T-helper 2 cell (primary cell): ENCODE data around the gene NUPR2.
"Not testable (repeated sequence)": the region's sequence is repeated elsewhere in the genome, so short reads cannot be mapped to it uniquely, and the experiment has no call there.

Source experiments
- DNase-seq, 5 experiments: peaks; one replicate each; pipeline versions ENCODE4 v3.0.0 to v3.0.0-alpha.2; 2012 to 2022
- total RNA-seq, 2 donors: gene quantifications; one replicate each; lab custom pipeline; 2026; lab: John Stamatoyannopoulos, UW

The NUPR2 gene, protein sequence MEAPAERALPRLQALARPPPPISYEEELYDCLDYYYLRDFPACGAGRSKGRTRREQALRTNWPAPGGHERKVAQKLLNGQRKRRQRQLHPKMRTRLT
- total RNA-seq, result 0 reads per million in 2 donors

DNA sequence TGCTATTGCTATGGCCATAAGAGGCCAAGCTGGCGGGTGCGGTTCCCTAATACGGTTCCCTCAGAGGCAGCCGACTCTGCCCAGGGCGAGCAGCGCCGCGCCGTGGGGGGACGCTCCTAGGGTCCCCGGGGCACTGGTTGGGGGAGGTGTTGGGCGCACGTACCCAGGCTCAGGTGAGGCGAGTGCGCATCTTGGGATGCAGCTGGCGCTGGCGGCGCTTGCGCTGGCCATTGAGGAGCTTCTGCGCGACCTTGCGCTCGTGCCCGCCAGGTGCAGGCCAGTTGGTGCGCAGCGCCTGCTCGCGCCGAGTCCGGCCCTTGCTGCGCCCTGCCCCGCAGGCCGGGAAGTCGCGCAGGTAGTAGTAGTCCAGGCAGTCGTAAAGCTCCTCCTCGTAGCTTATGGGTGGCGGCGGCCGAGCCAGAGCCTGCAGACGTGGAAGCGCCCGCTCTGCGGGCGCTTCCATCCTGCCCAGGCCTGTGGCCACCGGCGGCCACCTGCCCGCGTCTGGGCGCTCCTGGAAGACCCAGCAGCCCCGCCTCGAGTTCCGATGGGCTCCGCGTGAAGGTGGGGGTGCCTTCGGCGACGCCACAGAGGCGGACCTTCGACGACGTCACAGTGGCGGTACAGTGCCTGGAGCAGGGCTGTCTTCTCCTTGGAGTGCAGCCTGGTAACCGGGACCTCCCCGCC is at the start of gene NUPR2:
TSS of gene NUPR2 (minus strand) at position 566 of the 687 bp plus-strand sequence. CDS start at position 463, 103 bp downstream.
- DNase-seq, result no peak

DNA sequence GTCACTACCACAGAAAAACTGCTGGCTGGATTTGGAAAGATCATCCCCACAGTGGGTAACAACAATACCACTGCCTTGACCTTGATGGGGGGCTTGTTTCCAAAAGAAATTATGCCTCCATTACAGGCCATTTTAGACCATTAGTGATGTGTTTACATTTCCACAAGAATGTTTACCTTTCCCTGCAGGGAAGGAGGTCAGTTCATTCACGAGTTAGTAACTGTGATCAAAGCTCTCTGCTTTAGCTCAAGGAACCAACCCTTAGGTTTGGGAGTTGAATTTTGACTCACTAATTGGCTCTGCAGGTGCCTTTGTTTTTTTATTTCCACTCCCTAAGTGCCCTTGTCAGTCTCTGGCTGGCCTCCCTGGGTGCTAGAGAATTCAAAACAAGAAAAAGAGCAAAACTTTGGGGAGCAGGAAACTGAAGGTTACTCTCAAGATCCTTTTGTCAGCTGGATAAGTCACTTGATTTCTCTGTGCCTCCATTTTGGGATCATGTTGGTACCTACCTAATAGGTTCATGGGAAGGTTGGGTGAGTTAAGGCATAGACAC is 41.1 kb upstream of the NUPR2 start:
- DNase-seq, result no peak

DNA sequence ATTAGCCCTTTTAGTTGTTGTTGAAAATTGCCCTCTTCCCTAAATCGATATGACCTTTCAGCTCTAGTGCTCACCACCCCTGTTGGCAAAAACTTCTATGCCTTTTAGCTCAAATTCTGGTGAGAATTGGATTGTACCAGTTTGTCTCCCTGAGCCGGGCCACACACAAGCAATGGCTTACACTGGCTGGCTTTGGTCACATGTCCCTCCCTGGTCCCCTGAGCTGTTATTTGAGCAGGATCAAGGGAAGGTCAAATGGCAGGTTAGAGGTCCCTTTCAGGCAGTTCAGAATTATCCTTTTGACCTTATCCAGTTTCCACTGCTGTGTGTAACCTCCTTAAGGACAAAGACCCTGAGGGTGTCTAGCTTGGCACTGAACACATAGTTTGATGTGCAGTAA is 14.8 kb upstream of the NUPR2 start:
- DNase-seq, result not testable (repeated sequence)

DNA sequence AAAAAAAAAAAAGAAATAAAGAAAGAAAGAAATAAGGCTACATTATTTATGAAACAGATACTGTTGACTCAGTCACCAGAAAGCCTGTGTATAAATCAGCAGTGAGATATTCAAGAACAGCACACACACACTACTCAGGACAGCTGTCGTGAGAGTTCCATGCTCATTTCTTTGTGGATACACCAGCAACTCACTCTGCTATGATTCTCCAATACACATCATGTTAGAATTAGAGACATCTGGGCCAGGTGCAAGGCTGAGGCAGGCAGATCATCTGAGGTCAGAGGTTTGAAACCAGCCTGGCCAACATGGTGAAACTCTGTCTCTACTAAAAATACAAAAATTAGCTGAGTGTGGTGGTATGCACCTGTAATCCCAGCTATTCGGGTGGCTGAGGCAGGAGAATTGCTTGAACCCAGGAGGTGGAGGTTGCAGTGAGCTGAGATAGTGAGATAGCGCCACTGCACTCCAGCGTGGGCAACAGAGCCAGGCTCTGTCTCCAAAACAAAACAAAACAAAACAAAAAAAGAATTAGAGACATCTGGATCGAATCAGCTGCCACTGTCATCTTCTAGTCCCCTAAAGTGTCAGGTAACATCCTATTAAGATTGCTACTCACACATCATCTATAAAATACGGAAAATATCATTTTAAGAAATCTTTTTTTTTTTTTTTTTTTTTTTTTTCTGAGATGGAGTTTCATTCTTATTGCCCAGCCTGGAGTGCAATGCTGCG is 11.2 kb upstream of the NUPR2 start:
- no peak for DNase-seq

DNA sequence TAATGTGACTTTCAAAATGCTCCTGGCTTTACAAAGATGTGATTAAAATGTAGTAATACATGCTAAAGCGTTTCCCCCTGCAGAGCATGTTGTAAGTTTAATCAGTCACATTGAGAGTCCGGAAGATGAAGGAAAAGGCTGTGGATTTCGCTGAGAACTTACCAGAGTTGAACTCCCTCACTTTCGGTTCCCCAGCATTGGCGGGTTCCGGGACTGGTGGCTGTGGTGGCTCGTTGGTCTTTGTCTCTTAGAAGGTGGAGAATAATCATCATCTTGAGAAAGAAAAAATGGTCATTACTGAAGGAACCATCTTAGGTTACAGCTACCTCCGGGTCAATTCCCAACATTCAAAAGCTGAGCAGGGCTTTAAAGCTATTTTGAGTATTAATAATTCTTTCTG is 9.6 kb upstream of the NUPR2 start:
- DNase-seq, result no peak

DNA sequence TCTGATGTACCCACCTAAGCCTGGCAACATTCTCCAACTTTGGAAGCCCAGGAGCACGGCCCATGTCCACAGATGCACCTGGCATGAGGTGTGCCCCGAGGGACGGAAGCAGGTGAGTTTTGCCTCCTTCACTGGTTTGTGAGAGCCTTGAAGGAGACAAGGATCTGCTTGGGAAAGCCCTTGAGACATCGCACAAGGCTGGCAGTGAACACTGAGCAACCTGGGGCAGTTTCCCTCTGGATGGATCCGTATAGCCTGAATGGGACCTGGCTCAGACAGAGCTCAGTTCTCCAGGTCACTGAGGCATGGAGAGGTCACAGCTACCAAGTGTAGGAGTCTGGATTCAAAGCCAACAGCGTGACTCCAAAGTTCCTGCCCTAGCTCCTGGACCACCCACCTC is 8.8 kb upstream of the NUPR2 start:
- DNase-seq, result no peak

DNA sequence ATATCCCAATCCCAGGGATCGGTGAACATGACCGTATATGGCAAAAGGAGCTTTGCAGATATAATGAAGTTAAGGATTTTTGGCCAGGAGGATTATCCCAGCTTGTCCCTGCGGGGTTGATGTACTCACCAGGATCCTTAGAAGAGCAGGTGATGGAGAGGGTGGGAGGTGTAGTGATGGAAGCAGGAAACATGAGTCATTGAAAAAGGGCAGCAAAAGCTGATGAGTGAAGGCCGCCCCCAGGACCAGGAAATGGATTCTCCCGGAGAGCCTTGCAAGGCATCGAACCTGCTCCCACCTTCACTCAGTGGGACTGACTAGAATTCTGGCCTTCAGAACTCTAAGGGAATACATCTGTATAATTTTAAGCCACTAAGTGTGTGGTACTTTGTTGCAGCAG is 5.2 kb upstream of the NUPR2 start:
- no peak for DNase-seq

DNA sequence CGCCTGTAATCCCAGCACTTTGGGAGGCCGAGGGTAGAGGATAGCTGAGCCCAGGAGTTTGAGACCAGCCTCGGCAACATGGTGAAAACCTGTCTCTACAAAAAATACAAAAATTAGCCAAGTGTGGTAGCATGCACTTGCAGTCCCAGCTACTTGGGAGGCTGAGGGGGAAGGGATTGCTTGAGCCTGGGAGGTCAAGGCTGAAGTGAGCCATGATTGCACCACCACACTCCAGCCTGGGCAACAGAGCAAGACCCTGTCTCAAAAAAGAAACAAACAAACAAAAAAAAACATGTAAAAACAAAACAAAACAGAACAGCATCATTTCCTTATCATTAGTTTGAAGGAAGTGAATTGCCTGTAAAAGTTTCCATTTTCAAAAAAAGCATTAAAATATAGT is 4.0 kb downstream of the NUPR2 start:
- not testable (repeated sequence) for DNase-seq

DNA sequence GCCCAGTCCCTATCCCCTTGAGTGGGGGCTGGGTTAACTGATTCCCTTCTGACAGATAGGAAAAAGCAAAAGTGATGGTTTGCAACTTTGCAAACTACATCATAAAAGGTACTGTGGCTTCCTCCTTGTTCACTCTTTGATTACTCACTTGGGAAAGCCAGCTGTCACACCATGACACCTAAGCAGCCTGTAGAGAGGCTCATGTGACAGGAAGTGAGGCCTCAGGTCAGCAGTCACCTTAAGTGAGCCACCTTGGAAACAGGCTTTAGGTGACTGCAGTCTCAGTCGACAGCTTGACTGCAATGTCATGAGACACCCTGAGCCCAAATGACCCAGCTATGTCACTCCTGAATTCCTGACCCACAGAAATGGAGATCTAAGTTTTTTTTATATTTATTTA is 5.6 kb downstream of the NUPR2 start:
- DNase-seq, result peak in 1 of 5 experiments; percentile 20

DNA sequence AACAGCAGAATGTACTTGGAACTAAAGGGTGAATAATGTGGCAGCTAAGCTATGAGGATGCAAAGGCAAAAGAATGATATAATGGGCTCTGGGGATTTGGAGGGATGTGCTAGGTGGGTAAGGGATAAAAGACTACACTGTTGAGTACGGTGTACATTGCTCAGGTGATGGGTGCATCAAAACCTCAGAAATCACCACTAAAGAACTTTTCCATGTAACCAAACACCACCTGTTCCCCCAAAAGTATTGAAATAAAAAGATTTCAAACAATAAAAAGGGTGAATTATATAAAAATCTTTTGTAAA is 8.3 kb downstream of the NUPR2 start:
- no peak for DNase-seq

DNA sequence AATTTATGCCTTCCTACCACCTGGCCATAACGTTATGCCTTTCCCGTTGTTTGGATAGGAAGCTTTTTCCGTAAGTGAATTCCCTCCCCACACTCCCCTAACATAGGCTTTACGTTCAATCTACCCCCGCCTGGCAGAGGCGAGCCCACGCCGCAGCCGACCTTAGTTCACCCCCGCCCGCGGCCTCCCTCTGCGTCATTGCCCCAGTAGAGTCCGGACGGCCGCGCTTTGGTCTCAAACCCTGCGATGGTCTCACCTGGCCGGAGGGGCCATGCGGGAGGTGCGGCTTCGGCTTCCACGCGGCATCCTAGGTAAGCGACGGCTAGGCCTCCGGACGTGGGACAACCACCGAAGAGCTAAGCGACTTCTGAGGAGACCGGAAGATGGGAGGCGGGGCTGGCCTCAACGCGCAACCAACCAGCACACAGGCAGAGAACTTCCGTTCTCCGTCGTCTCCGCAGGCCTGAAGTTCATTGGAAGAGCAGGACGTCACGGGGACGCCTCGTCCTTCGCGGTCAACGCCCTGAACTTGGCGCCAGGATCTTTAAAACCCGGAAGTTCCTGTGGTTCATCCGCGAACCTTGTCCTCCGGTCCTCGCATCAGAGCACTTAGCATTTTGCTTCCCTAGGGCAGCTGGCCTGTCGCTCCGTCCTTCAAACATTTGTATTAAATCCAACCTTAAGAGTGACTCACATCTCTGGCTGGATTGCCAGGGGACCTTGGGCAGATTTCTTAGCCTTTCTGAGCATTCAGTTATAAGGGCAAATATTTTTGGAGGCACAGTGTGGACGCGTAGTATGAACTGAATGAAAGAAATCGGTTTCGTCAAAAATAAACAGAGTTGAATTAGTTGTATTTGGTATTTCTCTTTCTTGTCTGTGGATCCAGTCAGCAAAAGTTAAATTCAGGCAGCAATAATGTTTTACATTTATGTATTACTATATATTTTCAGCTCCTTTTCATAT is 9.8 kb downstream of the NUPR2 start, which contains the start of gene CHCHD2:
TSS of gene CHCHD2 (minus strand) at position 369 of the 966 bp plus-strand sequence. CDS start at position 306, 63 bp downstream.
- peak; percentile 75 to 100 (median 90) for DNase-seq

DNA sequence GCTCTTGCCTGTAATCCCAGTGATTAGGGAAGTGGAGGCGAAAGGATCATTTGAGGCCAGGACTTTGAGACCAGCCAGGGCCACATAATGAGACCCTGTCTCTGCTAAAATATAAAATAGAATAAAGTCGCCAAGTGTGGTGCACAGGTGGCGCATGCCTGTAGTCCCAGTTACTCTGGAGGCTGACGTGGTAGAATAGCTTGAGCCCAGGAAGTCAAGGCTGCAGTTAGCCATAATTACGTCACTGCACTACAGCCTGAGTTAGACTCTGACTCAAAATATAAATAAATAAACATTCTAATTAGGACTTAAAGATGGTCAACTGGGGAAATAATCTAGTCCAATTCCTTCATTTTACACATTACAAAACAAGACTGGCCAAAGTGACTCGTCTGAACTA is 10.7 kb downstream of the NUPR2 start:
- peak in 3 of 5 experiments; percentile 8 to 86 (median 20) for DNase-seq

DNA sequence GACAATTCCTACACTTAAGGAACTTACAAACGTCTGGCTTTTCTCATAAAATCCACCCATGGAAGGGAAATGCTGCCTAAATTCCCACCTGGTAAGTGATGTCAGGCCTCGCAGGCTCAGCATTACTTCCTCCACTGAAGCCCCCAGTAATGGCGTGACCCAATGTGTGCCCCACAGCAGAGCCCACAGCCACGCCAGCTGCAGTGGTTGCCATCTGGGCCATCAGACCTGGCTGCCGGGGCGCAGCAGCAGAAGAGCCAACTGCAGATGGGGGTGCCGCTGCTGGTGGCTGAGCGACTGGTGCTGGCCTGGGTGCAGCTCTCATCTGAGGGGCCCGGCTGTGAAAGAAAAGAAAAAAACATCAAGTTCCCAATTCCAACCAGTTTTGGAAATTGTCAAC is 12.1 kb downstream of the NUPR2 start:
- not testable (repeated sequence) for DNase-seq

DNA sequence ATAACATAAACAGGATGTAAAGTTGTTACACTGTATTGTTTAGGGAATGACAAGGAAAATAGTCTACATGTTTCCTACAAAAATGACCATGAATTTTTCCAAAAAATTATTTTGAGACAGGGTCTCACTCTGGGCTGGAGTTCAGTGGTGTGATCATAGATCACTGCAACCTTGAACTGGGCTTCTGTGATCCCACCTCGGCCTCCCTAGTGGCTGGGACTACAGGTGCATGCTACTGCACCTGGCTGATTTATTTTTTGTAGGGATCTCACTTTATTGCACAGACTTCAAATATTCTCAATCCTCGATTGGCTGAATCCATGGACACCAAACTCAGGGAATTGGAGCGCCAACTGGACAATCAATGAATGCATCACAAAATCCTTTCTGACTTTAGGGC is 16.6 kb downstream of the NUPR2 start:
- no peak for DNase-seq

DNA sequence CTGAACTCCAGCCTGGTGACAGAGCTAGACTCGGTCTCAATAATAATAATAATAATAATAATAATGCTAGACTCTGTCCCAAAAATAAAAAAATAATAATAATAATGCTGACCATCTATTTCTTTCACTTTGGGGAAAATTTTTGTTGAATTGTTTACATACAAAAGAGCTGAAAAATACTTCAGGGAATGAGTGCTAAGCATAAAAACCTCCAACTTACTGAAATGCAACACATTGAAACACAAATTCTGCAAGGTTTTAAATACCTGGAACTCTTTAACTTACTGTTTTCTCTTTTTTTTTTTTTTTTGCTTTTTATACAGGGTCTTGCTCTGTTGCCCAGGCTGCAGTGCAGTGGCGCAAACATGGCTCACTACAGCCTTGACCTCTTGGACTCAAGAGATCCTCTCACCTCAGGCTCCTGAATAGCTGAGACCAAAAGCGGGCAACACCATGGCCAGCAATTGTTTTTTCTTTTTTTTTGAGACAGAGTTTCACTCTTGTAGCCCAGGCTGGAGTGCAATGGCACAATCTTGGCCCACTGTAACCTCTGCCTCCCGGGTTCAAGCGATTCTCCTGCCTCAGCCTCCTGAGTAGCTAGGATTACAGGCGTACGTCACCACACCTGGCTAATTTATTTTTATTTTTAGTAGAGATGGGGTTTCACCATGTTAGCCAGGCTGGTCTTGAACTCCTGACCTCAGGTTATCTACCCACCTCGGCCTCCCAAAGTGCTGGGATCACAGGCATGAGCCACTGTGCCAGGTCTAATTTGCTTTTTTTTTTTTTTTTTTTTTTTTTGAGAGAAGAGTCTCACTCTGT is 17.8 kb downstream of the NUPR2 start:
- DNase-seq, result not testable (repeated sequence)

DNA sequence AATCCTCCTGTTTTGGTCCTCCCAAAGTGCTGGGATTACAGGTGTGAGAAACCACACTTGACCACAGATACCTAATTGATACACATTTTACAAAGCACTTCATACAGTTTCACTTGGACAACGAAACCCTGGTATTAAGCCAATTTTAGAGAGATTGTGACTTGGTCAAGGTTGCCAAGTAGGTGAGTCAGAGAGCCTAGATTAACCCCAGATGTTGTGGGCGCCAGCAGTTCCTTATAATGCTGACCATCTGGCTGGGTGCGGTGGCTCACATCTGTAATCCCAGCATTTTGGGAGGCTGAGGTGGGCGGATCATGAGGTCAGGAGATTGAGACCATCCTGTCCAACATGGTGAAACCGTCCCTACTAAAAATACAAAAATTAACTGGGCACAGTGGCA is 18.5 kb downstream of the NUPR2 start:
- no peak for DNase-seq

DNA sequence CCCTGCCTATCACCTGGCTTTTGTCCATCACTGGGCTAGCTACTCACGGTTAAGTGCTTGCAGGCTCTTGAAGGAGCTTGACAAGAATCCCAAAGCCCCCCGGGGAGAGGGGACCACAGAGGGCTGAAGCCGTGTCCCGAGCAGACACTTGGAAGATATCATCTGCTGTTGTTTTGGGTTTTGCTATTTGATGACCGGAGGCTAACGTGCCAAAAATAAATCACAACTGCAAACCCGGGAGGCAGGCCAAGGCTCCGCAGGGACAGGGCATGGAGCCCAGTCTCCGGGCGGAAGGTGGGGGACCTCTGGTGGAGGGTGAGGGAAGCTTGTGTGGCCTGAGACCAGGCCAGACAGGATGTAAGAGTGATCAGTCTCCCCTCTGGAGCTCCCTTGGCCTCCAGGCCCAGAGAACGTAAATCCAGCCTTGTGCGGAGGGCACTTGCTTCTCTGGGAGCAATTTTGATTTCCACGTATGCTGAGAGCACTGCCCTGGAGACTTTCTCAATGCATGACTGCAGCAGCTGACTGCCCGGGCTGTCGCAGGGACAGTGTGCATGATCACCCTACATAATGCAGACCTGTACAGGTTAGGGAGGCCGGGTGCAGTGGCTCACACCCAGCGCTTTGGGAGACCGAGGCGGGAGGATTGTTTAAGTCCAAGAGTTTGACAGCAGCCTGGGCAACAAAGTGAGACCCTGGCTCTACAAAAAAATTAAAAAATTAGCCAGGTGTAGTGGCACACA is 23.3 kb downstream of the NUPR2 start, which contains the start of gene PHKG1:
TSS of gene PHKG1 (minus strand) at position 164 of the 743 bp plus-strand sequence. CDS start 4,011 bp downstream, outside the sequence.
- DNase-seq, result no peak

DNA sequence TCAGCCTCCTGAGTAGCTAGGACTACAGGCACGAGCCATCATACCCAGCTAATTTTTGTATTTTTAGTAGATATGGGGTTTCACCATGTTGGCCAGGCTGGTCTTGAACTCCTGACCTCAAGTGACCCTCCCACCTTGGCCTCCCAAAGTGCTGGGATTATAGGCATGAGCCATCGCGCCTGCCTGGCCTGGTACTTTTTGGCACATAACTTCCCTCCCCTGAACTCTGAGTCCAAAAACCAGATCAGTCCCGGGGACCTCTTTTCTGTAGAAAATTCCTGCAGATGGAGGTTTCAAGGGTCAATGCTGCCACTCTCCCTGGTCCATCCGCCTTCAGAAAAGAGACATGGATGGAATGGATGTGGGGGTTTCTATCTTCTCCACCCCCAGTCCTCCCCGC is 23.8 kb downstream of the NUPR2 start:
- not testable (repeated sequence) for DNase-seq

DNA sequence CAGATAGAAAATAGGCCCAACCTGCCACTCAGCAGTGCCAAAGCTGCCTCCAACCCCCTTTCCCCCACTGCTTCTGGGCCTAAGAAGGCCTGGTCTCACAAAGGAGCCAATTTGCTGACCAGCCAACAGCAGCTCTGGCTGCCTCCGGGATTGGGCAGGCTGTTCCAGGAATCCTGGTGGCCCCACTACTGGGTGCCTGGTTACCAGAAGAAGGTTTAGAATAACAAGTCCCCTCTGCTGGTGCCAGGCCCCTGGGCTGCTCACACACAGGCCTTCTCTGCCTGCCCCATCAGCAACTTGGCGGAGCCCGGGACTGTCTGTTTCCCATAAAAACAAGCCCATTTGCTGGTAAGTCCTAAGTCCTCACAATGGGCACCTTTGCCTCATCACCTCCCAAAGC is 24.6 kb downstream of the NUPR2 start:
- no peak for DNase-seq

DNA sequence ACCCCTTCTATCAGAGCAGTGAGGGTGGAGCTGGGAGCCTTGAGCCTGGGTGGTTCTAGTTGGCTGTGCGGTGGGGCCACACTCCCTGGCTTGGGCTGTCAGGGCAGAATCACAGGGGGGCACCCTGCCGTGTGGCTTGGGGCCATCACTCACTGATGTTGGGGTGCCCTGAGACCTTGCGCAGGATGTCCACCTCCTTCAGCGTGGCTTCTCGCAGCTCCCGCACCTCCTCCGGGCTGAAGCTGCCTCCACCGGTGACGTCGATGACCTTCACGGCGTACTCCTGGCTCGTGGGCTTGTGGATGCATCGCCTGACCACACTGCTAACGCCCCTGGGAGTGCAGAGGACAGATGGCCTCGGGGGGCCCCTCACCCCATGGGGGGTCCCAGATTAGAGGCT is 28.8 kb downstream of the NUPR2 start:
- no peak for DNase-seq

DNA sequence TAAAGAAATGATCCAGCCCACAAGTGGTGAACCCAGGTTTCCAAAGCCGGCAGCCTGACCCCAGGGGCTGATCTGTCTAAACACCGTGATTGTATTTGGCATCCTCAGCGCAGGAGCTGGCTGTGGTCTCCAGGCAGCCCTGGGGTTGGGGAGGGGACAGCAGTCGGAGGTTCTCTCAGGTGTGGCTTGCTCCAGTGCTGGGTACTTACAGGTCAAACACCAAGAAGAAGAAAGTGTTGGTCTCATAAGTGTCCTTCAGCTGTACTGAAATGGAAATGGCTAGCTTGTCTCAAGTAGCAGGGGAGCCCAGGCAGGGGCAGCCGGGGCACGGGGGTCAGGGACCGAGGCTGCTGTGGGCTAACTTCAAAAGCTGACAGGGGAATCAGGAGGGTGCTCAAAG is 29.5 kb downstream of the NUPR2 start:
- DNase-seq, result no peak
